ENCODE measurements around the gene EXOC6. TPM values are rescaled to one million over a fixed set of nuclear protein-coding genes. Genes with fewer than 3 reads are reported as not detected.

EXOC6 gene
- total RNA-seq = 10 to 100 TPM in 5 of 8 experiments, 1 to 10 TPM in 3; 1.9 to 24.3 (median 14.6) TPM

GRCh38 chr10:92848441-92849233 is at the start of gene EXOC6:
Gene EXOC6, plus strand, starts transcription at chr10:92848520. Its CDS starts 14 bp downstream, at chr10:92848534.
- H3K27ac ChIP-seq = peak within 1 kb of the TSS; percentile 93 to 96
- in situ Hi-C loops (cut with MboI; ENCODE audit: low pct_unique_long_range_greater_than_20kb in 2 of 9, low sequenced_read_pairs in 9 of 9, unreplicated experiment in 9 of 9) = no loop called here
- peaks cover 0 to 14% of the 10 kb centered on the region in 2 donors for H3K4me1 ChIP-seq (replicated peaks in 1 of 2)
- peak; percentile 80 to 89 (median 88) for ATAC-seq (replicated peaks in 6 of 8)
- 0 to 4% (median 3%) methylated on average over 1 to 7 of the region's 103 CpGs; no CpG with 5 or more reads in 7 of the 10 experiments for WGBS, 10 experiments
- peak within 1 kb of the TSS; percentile 91 to 98 (median 97) for H3K4me3 ChIP-seq

GRCh38 chr10:92799568-92799967 is 48.8 kb upstream of the EXOC6 start:
- in situ Hi-C loops (cut with MboI; ENCODE audit: low pct_unique_long_range_greater_than_20kb in 2 of 9, low sequenced_read_pairs in 9 of 9, unreplicated experiment in 9 of 9) = no loop called here
- 12 to 79% (median 45%) methylated on average over 1 to 2 of the region's 2 CpGs for WGBS, 10 experiments
- H3K4me1 ChIP-seq (replicated peaks in 1 of 2) = peaks cover 0 to 13% of the 10 kb centered on the region in 2 donors
- H3K27ac ChIP-seq = no peak overlapping the region
- ATAC-seq (replicated peaks in 6 of 8) = peak in 2 of 8 experiments; percentile 9 to 29
- no peak overlapping the region for H3K4me3 ChIP-seq

GRCh38 chr10:92800134-92800733 is 48.1 kb upstream of the EXOC6 start:
- H3K4me3 ChIP-seq = no peak overlapping the region
- no peak overlapping the region for H3K27ac ChIP-seq
- WGBS, 10 experiments = 24 to 80% (median 45%) methylated on average over 1 to 5 of the region's 5 CpGs
- in situ Hi-C loops (cut with MboI; ENCODE audit: low pct_unique_long_range_greater_than_20kb in 2 of 9, low sequenced_read_pairs in 9 of 9, unreplicated experiment in 9 of 9) = no loop called here
- ATAC-seq (replicated peaks in 6 of 8) = peak in 3 of 8 experiments; percentile 65 to 89 (median 77)
- peaks cover 0 to 13% of the 10 kb centered on the region in 2 donors for H3K4me1 ChIP-seq (replicated peaks in 1 of 2)

- 49 to 100% (median 88%) methylated on average over 2 to 9 of the region's 9 CpGs; no CpG with 5 or more reads in 1 of the 10 experiments for WGBS, 10 experiments
- peaks cover 0 to 13% of the 10 kb centered on the region in 2 donors for H3K4me1 ChIP-seq (replicated peaks in 1 of 2)
- no peak overlapping the region for H3K4me3 ChIP-seq
- ATAC-seq (replicated peaks in 6 of 8) = peak in 1 of 8 experiments; percentile 13
- in situ Hi-C loops (cut with MboI; ENCODE audit: low pct_unique_long_range_greater_than_20kb in 2 of 9, low sequenced_read_pairs in 9 of 9, unreplicated experiment in 9 of 9) = no loop called here
- no peak overlapping the region for H3K27ac ChIP-seq
These were observed 46.1 kb upstream of the EXOC6 start for GRCh38 chr10:92801978-92802872.

- WGBS, 10 experiments = 17 to 100% (median 86%) methylated on average over 1 to 3 of the region's 3 CpGs; no CpG with 5 or more reads in 2 of the 10 experiments
- H3K4me3 ChIP-seq = no peak overlapping the region
- in situ Hi-C loops (cut with MboI; ENCODE audit: low pct_unique_long_range_greater_than_20kb in 2 of 9, low sequenced_read_pairs in 9 of 9, unreplicated experiment in 9 of 9) = no loop called here
- no peak for ATAC-seq (replicated peaks in 6 of 8)
- H3K4me1 ChIP-seq (replicated peaks in 1 of 2) = no peaks in the 10 kb centered on the region
- no peak overlapping the region for H3K27ac ChIP-seq
These were observed 38.5 kb upstream of the EXOC6 start for GRCh38 chr10:92809840-92810239.

- in situ Hi-C loops (cut with MboI; ENCODE audit: low pct_unique_long_range_greater_than_20kb in 2 of 9, low sequenced_read_pairs in 9 of 9, unreplicated experiment in 9 of 9) = no loop called here
- Histone ChIP-seq H3K27ac (no peak overlapping the region), H3K4me3 (no peak overlapping the region), H3K4me1 (replicated peaks in 1 of 2) (no peaks in the 10 kb centered on the region)
- 38 to 100% (median 76%) methylated on average over 2 to 4 of the region's 4 CpGs; no CpG with 5 or more reads in 1 of the 10 experiments for WGBS, 10 experiments
- ATAC-seq (replicated peaks in 6 of 8) = no peak
These were observed 37.3 kb upstream of the EXOC6 start for GRCh38 chr10:92810934-92811532.

- in situ Hi-C loops (cut with MboI; ENCODE audit: low pct_unique_long_range_greater_than_20kb in 2 of 9, low sequenced_read_pairs in 9 of 9, unreplicated experiment in 9 of 9) = no loop called here
- Histone ChIP-seq H3K4me1 (replicated peaks in 1 of 2) (no peaks in the 10 kb centered on the region), H3K4me3 (no peak overlapping the region), H3K27ac (no peak overlapping the region)
- WGBS, 10 experiments = 40 to 100% (median 51%) methylated on average over 1 of the region's 1 CpG; no CpG with 5 or more reads in 6 of the 10 experiments
- ATAC-seq (replicated peaks in 6 of 8) = no peak
These were observed 36.3 kb upstream of the EXOC6 start for GRCh38 chr10:92811986-92812385.

GRCh38 chr10:92813979-92814378 is 34.3 kb upstream of the EXOC6 start:
- ATAC-seq (replicated peaks in 6 of 8) = no peak
- WGBS, 10 experiments = 0 to 87% (median 41%) methylated on average over 1 to 4 of the region's 4 CpGs
- Histone ChIP-seq H3K4me3 (no peak overlapping the region), H3K4me1 (replicated peaks in 1 of 2) (no peaks in the 10 kb centered on the region), H3K27ac (no peak overlapping the region)
- in situ Hi-C loops (cut with MboI; ENCODE audit: low pct_unique_long_range_greater_than_20kb in 2 of 9, low sequenced_read_pairs in 9 of 9, unreplicated experiment in 9 of 9) = no loop called here

GRCh38 chr10:92814790-92815189 is 33.5 kb upstream of the EXOC6 start:
- 42 to 100% (median 100%) methylated on average over 1 to 2 of the region's 2 CpGs; no CpG with 5 or more reads in 6 of the 10 experiments for WGBS, 10 experiments
- no peaks in the 10 kb centered on the region for H3K4me1 ChIP-seq (replicated peaks in 1 of 2)
- ATAC-seq (replicated peaks in 6 of 8) = no peak

GRCh38 chr10:92816091-92816531 is 32.2 kb upstream of the EXOC6 start:
- no peaks in the 10 kb centered on the region for H3K4me1 ChIP-seq (replicated peaks in 1 of 2)
- 0 to 56% (median 43%) methylated on average over 1 of the region's 1 CpG; no CpG with 5 or more reads in 3 of the 10 experiments for WGBS, 10 experiments
- H3K4me3 ChIP-seq = no peak overlapping the region
- in situ Hi-C loops (cut with MboI; ENCODE audit: low pct_unique_long_range_greater_than_20kb in 2 of 9, low sequenced_read_pairs in 9 of 9, unreplicated experiment in 9 of 9) = no loop called here
- ATAC-seq (replicated peaks in 6 of 8) = no peak
- no peak overlapping the region for H3K27ac ChIP-seq

More at GRCh38 chr10:92814790-92815189, 33.5 kb upstream of the EXOC6 start:
- Histone ChIP-seq H3K4me3 (no peak overlapping the region), H3K27ac (no peak overlapping the region)
- in situ Hi-C loops (cut with MboI; ENCODE audit: low pct_unique_long_range_greater_than_20kb in 2 of 9, low sequenced_read_pairs in 9 of 9, unreplicated experiment in 9 of 9) = no loop called here

- 43 to 88% (median 68%) methylated on average over 2 to 6 of the region's 6 CpGs for WGBS, 10 experiments
- no peak overlapping the region for H3K27ac ChIP-seq
- in situ Hi-C loops (cut with MboI; ENCODE audit: low pct_unique_long_range_greater_than_20kb in 2 of 9, low sequenced_read_pairs in 9 of 9, unreplicated experiment in 9 of 9) = no loop called here
- peak in 6 of 8 experiments; percentile 41 to 77 (median 74) for ATAC-seq (replicated peaks in 6 of 8)
- H3K4me1 ChIP-seq (replicated peaks in 1 of 2) = peaks cover 0 to 5% of the 10 kb centered on the region in 2 donors
- H3K4me3 ChIP-seq = no peak overlapping the region
These were observed 26.2 kb upstream of the EXOC6 start for GRCh38 chr10:92822060-92822634.

GRCh38 chr10:92822964-92823363 is 25.4 kb upstream of the EXOC6 start:
- peak in 1 of 8 experiments; percentile 36 for ATAC-seq (replicated peaks in 6 of 8)
- no peak overlapping the region for H3K4me3 ChIP-seq
- no peak overlapping the region for H3K27ac ChIP-seq
- peaks cover 0 to 5% of the 10 kb centered on the region in 2 donors for H3K4me1 ChIP-seq (replicated peaks in 1 of 2)
- 46 to 100% (median 88%) methylated on average over 2 to 9 of the region's 9 CpGs for WGBS, 10 experiments
- in situ Hi-C loops (cut with MboI; ENCODE audit: low pct_unique_long_range_greater_than_20kb in 2 of 9, low sequenced_read_pairs in 9 of 9, unreplicated experiment in 9 of 9) = no loop called here
